GM13977 (cell line): Measurements from ENCODE around the gene CBY1.

ENCODE experiments used
- DNase-seq: peaks from one replicate; pipeline ENCODE4 v3.0.0; 2012; ENCODE audit warnings: low spot score
- CTCF ChIP-seq: IDR thresholded peaks from 2 replicates; pipeline ENCODE4 v1.5.1; 2012; ENCODE audit warnings: mild to moderate bottlenecking, control low read depth; ENCODE audit not compliant: insufficient read depth; ENCODE audit errors: extremely low read depth, missing control alignments
- in situ Hi-C: fragments of 300-500 bp; cut with MboI; formaldehyde crosslinking; loops from one replicate; pipeline ENCODE4 v1.12.0; 2022; ENCODE audit warnings: low sequenced_read_pairs, low pct_unique_long_range_greater_than_20kb, mixed read lengths, inconsistent platforms; ENCODE audit not compliant: unreplicated experiment

CBY1 gene

GRCh38 chr22:38712486-38713207 is 56.2 kb downstream of the CBY1 start:
- in situ Hi-C loops = no loop called here
- TF ChIP-seq CTCF = no peak
- DNase-seq = no peak

GRCh38 chr22:38713921-38714320 is 57.5 kb downstream of the CBY1 start:
- TF ChIP-seq CTCF = no peak
- in situ Hi-C loops = no loop called here
- no peak for DNase-seq

- no peak for TF ChIP-seq CTCF
- no peak for DNase-seq
- in situ Hi-C loops = no loop called here
Measured at GRCh38 chr22:38715176-38715764, 58.8 kb downstream of the CBY1 start.

GRCh38 chr22:38715852-38716251 is 59.4 kb downstream of the CBY1 start:
- DNase-seq = no peak
- in situ Hi-C loops = no loop called here
- TF ChIP-seq CTCF = no peak

- no peak for DNase-seq
- no peak for TF ChIP-seq CTCF
- in situ Hi-C loops = no loop called here
Measured at GRCh38 chr22:38716271-38716670, 59.8 kb downstream of the CBY1 start.

- no peak for DNase-seq
- TF ChIP-seq CTCF = no peak
- in situ Hi-C loops = no loop called here
Measured at GRCh38 chr22:38716826-38717225, 60.4 kb downstream of the CBY1 start.

- DNase-seq = no peak
- in situ Hi-C loops = no loop called here
- no peak for TF ChIP-seq CTCF
Measured at GRCh38 chr22:38717244-38717643, 60.8 kb downstream of the CBY1 start.
